H9 (cell line): ENCODE measurements around the gene CLEC17A. TPM values are rescaled to one million over a fixed set of nuclear protein-coding genes. Genes with fewer than 3 reads are reported as not detected.

Source experiments
- DNase-seq: peaks from one replicate; pipeline ENCODE4 v3.0.0-alpha.2; 2017
- H2AFZ ChIP-seq: one replicate; pipeline ENCODE4 v1.6.1; 2013; ENCODE audit warnings: mild to moderate bottlenecking, low read length, control low read depth, moderate library complexity
- H2AK5ac ChIP-seq: 2 replicates; pipeline ENCODE4 v1.6.1; 2013; ENCODE audit warnings: low read length, control low read depth, mixed read lengths; ENCODE audit not compliant: insufficient read length
- H2BK120ac ChIP-seq: one replicate; pipeline ENCODE4 v1.6.1; 2013; ENCODE audit warnings: low read depth, mild to moderate bottlenecking, low read length, control low read depth, inconsistent platforms; ENCODE audit not compliant: poor library complexity, severe bottlenecking
- H2BK12ac ChIP-seq: 2 replicates; pipeline ENCODE4 v1.6.1; 2013; ENCODE audit warnings: low read length, control low read depth, mixed read lengths, low read depth; ENCODE audit not compliant: insufficient read length
- H2BK15ac ChIP-seq: 2 replicates; pipeline ENCODE4 v1.6.1; 2013; ENCODE audit warnings: low read depth, low read length, control low read depth
- H2BK20ac ChIP-seq: one replicate; pipeline ENCODE4 v1.6.1; 2013; ENCODE audit warnings: low read depth, mild to moderate bottlenecking, low read length, control low read depth, inconsistent platforms; ENCODE audit not compliant: poor library complexity, severe bottlenecking
- H2BK5ac ChIP-seq: 2 replicates; pipeline ENCODE4 v1.6.1; 2013; ENCODE audit warnings: low read length, control low read depth, mixed read lengths; ENCODE audit not compliant: insufficient read length
- H3K14ac ChIP-seq: 2 replicates; pipeline ENCODE4 v1.6.1; 2013; ENCODE audit warnings: low read length, control low read depth; ENCODE audit not compliant: insufficient read depth
- H3K18ac ChIP-seq: 2 replicates; pipeline ENCODE4 v1.6.1; 2013; ENCODE audit warnings: low read depth, mild to moderate bottlenecking, mixed read lengths, low read length, control low read depth; ENCODE audit not compliant: insufficient read length
- H3K23ac ChIP-seq: 2 replicates; pipeline ENCODE4 v1.6.1; 2013; ENCODE audit warnings: low read length, control low read depth, mixed read lengths, low read depth; ENCODE audit not compliant: insufficient read length
- H3K23me2 ChIP-seq: 2 replicates; pipeline ENCODE4 v1.6.1; 2013; ENCODE audit warnings: low read depth, mild to moderate bottlenecking, mixed read lengths, low read length, control low read depth; ENCODE audit not compliant: insufficient read length, poor library complexity, severe bottlenecking
- H3K27ac ChIP-seq: 2 replicates; pipeline ENCODE4 v1.5.1; 2013; ENCODE audit warnings: low read length, control low read depth, mixed read lengths, low read depth; ENCODE audit not compliant: insufficient read length
- H3K27me3 ChIP-seq: 2 replicates; pipeline ENCODE4 v1.6.1; 2013; ENCODE audit warnings: low read length, control low read depth, inconsistent platforms; ENCODE audit not compliant: insufficient read depth
- H3K4ac ChIP-seq: 2 replicates; pipeline ENCODE4 v1.6.1; 2013; ENCODE audit warnings: low read depth, mild to moderate bottlenecking, control low read depth, inconsistent platforms, low read length, moderate library complexity
- H3K4me1 ChIP-seq: 2 replicates; pipeline ENCODE4 v1.6.1; 2013; ENCODE audit warnings: low read length, control low read depth, inconsistent platforms; ENCODE audit not compliant: insufficient read depth
- H3K4me2 ChIP-seq: 2 replicates; pipeline ENCODE4 v1.6.1; 2013; ENCODE audit warnings: low read length, control low read depth, mixed read lengths; ENCODE audit not compliant: insufficient read length, insufficient read depth
- H3K56ac ChIP-seq: 2 replicates; pipeline ENCODE4 v1.6.1; 2013; ENCODE audit warnings: low read depth, mild to moderate bottlenecking, mixed read lengths, low read length, control low read depth; ENCODE audit not compliant: insufficient read length
- H3K79me1 ChIP-seq: 2 replicates; pipeline ENCODE4 v1.6.1; 2013; ENCODE audit warnings: low read depth, mild to moderate bottlenecking, moderate library complexity, low read length, control low read depth, inconsistent platforms; ENCODE audit not compliant: insufficient read depth, poor library complexity, severe bottlenecking
- H3K79me2 ChIP-seq: 2 replicates; pipeline ENCODE4 v1.6.1; 2013; ENCODE audit warnings: low read length, control low read depth, inconsistent platforms; ENCODE audit not compliant: insufficient read depth
- H3K9ac ChIP-seq: 2 replicates; pipeline ENCODE4 v1.6.1; 2013; ENCODE audit warnings: low read length, control low read depth, mixed read lengths; ENCODE audit not compliant: insufficient read length; ENCODE audit errors: extremely low read depth
- H3K9me3 ChIP-seq: one replicate; pipeline ENCODE4 v1.6.1; 2013; ENCODE audit warnings: low read depth, low read length, inconsistent platforms; ENCODE audit not compliant: control insufficient read depth
- H3T11ph ChIP-seq: one replicate; pipeline ENCODE4 v1.6.1; 2013; ENCODE audit warnings: mild to moderate bottlenecking, low read length, control low read depth, inconsistent platforms
- H4K20me1 ChIP-seq: one replicate; pipeline ENCODE4 v1.6.1; 2013; ENCODE audit not compliant: control insufficient read depth, insufficient read length, insufficient read depth
- H4K5ac ChIP-seq: 2 replicates; pipeline ENCODE4 v1.6.1; 2013; ENCODE audit warnings: low read depth, mild to moderate bottlenecking, mixed read lengths, low read length, control low read depth; ENCODE audit not compliant: insufficient read length
- H4K8ac ChIP-seq: replicated peaks from 2 replicates; pipeline ENCODE4 v1.6.1; 2013; ENCODE audit warnings: low read length, control low read depth, mixed read lengths, low read depth; ENCODE audit not compliant: insufficient read length
- H4K91ac ChIP-seq: 2 replicates; pipeline ENCODE4 v1.6.1; 2013; ENCODE audit warnings: low read depth, mild to moderate bottlenecking, moderate library complexity, mixed read lengths, low read length, control low read depth; ENCODE audit not compliant: insufficient read length
- H3K27ac Mint-ChIP-seq, 3 experiments: 2 replicates in 2 of 3; 3 replicates in 1 of 3; pipeline ENCODE4 v1.8.0; 2020 to 2021; ENCODE audit warnings: mixed read lengths in 3 of 3, mild to moderate bottlenecking in 1 of 3, moderate library complexity in 1 of 3
- H3K27me3 Mint-ChIP-seq: 2 replicates; pipeline ENCODE4 v1.8.0; 2021; ENCODE audit warnings: low read depth, mild to moderate bottlenecking, moderate library complexity, mixed read lengths
- H3K36me3 Mint-ChIP-seq, 3 experiments: 2 replicates in 2 of 3; 3 replicates in 1 of 3; pipeline ENCODE4 v1.8.0; 2020 to 2021; ENCODE audit warnings: low read depth in 3 of 3, mixed read lengths in 3 of 3; ENCODE audit not compliant: insufficient read depth in 1 of 3
- H3K4me1 Mint-ChIP-seq, 2 experiments: 2 replicates each; pipeline ENCODE4 v1.8.0; 2020; ENCODE audit warnings: mixed read lengths in 2 of 2
- H3K4me3 Mint-ChIP-seq, 2 experiments: 2 replicates in 1 of 2; 3 replicates in 1 of 2; pipeline ENCODE4 v1.8.0; 2020 to 2021; ENCODE audit warnings: mild to moderate bottlenecking in 2 of 2, mixed read lengths in 2 of 2, moderate library complexity in 1 of 2
- H3K9me3 Mint-ChIP-seq, 2 experiments: 2 replicates in 1 of 2; 3 replicates in 1 of 2; pipeline ENCODE4 v1.8.0; 2020; ENCODE audit warnings: mild to moderate bottlenecking in 2 of 2, mixed read lengths in 2 of 2, moderate library complexity in 1 of 2
- WGBS: extraction: QIAGEN DNeasy Blood & Tissue Kit; methylation state at CpG from one replicate; pipeline ENCODE4 v1.1.7; 2013; ENCODE audit warnings: missing lambda C conversion rate, low lambda C conversion rate, mixed read lengths; ENCODE audit not compliant: insufficient read length; ENCODE audit errors: extremely low coverage; 5-methylcytosine and 5-hydroxymethylcytosine counted together
- total RNA-seq: library from RNA; stranded (reverse); gene quantifications from 2 replicates; pipeline ENCODE4 v1.2.1, GENCODE V29; 2021
- TF ChIP-seq, protein P1 (sequence below): fragments of 200-600 bp; sonication (generic); conservative IDR thresholded peaks from 3 replicates; pipeline ENCODE4 v1.8.0; 2021; ENCODE audit warnings: antibody characterized with exemption, mild to moderate bottlenecking

The CLEC17A gene
- total RNA-seq, 1 experiment from 2014 or later: not detected

DNA sequence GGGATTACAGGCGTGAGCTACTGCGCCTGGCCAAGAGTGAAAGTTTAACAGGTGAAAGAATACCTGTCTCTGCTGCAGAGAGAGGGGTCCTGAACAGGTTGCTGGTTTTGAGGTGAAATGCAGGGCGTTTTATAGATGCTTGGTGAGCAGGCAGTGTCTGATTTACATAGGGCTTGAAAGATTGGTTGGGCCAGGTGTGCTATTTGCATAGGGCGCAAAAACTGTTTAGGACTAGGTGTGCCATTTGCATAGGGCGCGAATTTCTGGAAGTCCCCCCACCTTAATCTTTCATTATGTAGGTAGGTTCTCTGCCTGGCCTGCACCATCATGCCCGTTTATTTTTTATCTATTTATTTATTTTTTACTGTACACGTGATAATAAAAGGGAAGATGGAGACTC is 6.5 kb upstream of the CLEC17A start:
- TF ChIP-seq, protein P1, sequence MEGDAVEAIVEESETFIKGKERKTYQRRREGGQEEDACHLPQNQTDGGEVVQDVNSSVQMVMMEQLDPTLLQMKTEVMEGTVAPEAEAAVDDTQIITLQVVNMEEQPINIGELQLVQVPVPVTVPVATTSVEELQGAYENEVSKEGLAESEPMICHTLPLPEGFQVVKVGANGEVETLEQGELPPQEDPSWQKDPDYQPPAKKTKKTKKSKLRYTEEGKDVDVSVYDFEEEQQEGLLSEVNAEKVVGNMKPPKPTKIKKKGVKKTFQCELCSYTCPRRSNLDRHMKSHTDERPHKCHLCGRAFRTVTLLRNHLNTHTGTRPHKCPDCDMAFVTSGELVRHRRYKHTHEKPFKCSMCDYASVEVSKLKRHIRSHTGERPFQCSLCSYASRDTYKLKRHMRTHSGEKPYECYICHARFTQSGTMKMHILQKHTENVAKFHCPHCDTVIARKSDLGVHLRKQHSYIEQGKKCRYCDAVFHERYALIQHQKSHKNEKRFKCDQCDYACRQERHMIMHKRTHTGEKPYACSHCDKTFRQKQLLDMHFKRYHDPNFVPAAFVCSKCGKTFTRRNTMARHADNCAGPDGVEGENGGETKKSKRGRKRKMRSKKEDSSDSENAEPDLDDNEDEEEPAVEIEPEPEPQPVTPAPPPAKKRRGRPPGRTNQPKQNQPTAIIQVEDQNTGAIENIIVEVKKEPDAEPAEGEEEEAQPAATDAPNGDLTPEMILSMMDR: no peak
- Histone ChIP-seq H3K23ac (no peak overlapping the region), H3K9ac (no peak overlapping the region), H2BK15ac (no peak overlapping the region), H3K79me2 (no peaks in the 10 kb centered on the region; the same call in 1 of the 2 replicates), H4K91ac (no peak overlapping the region), H2AFZ (no peak overlapping the region), H4K8ac (no peak overlapping the region), H3T11ph (no peak overlapping the region), H3K18ac (no peak overlapping the region), H2BK12ac (no peak overlapping the region), H2AK5ac (no peak overlapping the region), H2BK20ac (no peak overlapping the region), H3K4ac (no peak overlapping the region), H3K23me2 (peaks cover 4% of the 10 kb centered on the region), H3K27ac (no peak overlapping the region), H3K4me1 (no peaks in the 10 kb centered on the region), H3K9me3 (no peaks in the 10 kb centered on the region), H3K4me2 (no peak overlapping the region), H3K79me1 (no peaks in the 10 kb centered on the region), H3K27me3 (no peaks in the 10 kb centered on the region), H3K56ac (no peak overlapping the region), H3K14ac (no peak overlapping the region), H2BK5ac (no peak overlapping the region), H4K5ac (no peak overlapping the region), H2BK120ac (no peak overlapping the region), H4K20me1 (no peaks in the 10 kb centered on the region)
- Mint-ChIP-seq H3K36me3 (no peaks in the 10 kb centered on the region; a peak in 1 of 7 replicates), H3K4me1 (peaks cover 2 to 6% of the 10 kb centered on the region in 2 experiments; a peak in 3 of 4 replicates), H3K27ac (no peak overlapping the region; a peak in 1 of 7 replicates), H3K9me3 (peaks cover 0 to 11% of the 10 kb centered on the region in 2 experiments; a peak in 2 of 5 replicates), H3K27me3 (0 out of 2 replicates have a peak, but pooled peaks cover 2% of the 10 kb centered on the region), H3K4me3 (no peak overlapping the region)
- DNase-seq: no peak
- WGBS: no CpG with 5 or more reads among the region's 8 CpGs
